SKM-1 treated with dmso at 0.1 percent for 144 hours (cell line): Measurements from ENCODE around the gene ACTA2.

Experiments
- DNase-seq: peaks from one replicate; lab custom pipeline; 2025; ENCODE audit not compliant: unreplicated experiment; lab: John Stamatoyannopoulos, UW

ACTA2 gene

GRCh38 chr10:88896372-88896993, 56.1 kb downstream of the ACTA2 start:
- no peak for DNase-seq

- DNase-seq, result no peak
Observed at GRCh38 chr10:88895250-88895649, 57.3 kb downstream of the ACTA2 start.

- no peak for DNase-seq
Observed at GRCh38 chr10:88893611-88894010, 59.0 kb downstream of the ACTA2 start.

- DNase-seq, result no peak
Observed at GRCh38 chr10:88892222-88892967, 60.2 kb downstream of the ACTA2 start.

- no peak for DNase-seq
Observed at GRCh38 chr10:88890681-88891381, 61.7 kb downstream of the ACTA2 start.

GRCh38 chr10:88889559-88890337, 62.8 kb downstream of the ACTA2 start:
- no peak for DNase-seq

- DNase-seq, result no peak
Observed at GRCh38 chr10:88888810-88889445, 63.6 kb downstream of the ACTA2 start.

- DNase-seq, result no peak
Observed at GRCh38 chr10:88886557-88886956, 66.0 kb downstream of the ACTA2 start.
